GM18499 (cell line): ENCODE data around the gene C19orf47.
"Not testable (repeated sequence)": the region's sequence is repeated elsewhere in the genome, so short reads cannot be mapped to it uniquely, and the experiment has no call there.

Source experiments
- ATAC-seq: cut with Tn5 transposase; IDR thresholded peaks from one replicate; pipeline ENCODE4 v1.9.1; 2021; ENCODE audit warnings: moderate number of reproducible peaks; ENCODE audit not compliant: insufficient read depth, unreplicated experiment

C19orf47 gene

DNA sequence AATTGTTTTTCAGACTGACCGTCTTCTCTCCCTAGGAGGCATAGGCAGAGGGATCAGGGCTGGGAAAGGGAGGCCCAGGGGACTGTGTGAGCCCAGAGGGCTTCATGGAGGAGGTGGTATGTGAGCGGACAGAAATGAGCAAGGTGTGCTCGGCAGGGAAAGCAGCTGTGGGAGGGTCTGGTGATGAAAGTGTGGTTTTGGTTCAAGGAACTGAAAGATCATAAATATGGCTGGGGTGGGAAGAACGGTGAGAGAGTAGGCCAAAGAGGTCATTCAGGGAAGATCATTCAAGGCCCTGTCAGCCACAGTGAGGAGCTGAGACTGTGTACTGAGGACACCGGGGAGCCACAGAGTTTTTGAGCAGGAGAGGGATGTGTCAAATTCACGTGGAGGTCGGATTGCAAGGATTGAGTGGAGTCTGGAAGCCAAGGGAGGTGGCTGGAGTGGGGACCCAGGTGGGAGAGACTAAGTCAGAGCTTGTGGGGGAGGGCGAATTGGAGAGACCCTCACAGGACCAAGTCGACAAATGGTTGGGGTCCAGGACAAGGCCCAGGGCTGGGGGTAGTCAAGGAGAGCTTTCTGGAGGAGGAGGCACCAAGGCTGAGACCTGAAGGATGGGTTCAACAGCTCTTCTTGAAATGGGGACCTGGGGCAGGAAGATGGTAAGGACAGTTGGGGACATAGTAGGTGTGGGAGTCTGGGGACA is 7.9 kb upstream of the C19orf47 start:
- ATAC-seq = no peak

DNA sequence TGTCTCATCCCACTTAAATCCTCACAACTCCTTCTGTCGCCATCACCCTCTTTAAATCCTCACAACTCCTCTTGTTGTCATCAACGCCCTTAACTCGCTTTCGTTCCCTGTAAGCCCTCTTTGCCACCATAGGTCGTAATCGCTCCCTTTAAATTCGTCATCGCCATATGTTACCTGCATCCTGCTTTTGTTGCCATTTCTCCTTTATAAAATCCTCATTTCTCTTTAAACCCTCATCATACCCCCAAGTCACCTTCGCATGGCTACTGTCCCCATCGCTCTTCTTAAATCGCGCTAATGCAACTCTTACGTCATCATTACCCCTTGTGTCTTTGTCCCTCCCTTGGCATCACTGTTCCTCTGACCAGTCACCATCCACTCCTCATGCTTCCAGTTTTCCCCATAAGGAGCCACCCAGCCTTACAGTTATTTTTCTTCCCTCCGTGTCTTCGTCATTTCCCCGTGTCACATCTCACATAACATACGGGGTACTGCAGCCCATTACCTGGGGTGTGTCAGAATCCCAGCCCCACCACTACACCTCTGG is 837 bp upstream of the C19orf47 start:
- no peak for ATAC-seq

DNA sequence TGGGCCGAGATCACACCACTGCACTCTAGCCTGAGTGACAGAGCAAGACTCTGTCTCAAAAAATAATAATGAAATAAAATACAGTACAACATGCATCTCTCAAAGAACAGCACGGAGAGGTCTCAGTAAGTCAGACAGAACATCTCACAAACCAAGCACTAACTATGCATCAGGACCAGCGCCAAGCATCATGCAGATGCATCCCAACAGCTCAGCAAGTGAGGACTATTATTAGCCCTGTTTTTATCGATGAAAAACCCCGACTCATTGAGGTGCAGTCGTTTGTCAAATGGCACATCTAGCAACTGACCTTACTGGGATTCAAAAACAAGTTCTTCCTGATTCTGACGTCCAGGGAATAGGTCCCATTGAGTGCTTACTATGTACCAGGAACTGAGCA is 3.8 kb downstream of the C19orf47 start:
- no peak for ATAC-seq

DNA sequence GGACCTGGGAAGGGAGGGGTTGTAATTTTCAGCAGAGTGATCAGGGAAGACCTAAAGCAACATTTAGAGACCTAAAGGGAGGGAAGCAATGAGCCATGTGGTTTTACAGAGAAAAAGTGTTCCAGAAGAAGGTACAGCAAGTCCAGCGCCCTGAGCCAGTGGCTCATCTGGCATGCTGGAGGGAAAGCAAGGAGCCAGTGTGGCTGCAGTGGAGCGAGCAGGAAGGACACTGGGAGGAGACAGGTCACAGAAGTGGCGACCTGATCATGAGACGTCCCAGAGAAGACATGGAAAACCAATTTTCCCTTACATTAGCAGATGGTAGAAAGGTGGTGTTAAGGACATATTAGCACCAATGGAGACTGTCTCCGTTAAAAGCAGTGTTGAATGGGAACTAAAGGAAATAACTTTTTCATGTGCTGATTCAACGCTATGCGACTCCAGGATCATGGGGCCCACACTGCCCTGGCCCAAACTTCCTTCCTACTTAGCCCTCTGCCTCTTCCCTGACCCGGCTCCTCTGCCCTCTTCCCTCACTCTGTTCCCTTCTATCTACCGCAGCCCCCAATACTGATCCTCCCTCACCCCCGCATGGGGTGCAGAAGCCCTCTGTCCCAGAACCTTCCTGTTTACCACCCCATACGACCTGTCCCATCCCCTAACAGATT is 5.4 kb downstream of the C19orf47 start:
- ATAC-seq = no peak

- no peak for ATAC-seq
Measured at GRCh38 chr19:40341601-40342482, 6.4 kb downstream of the C19orf47 start.

- ATAC-seq = no peak
Measured at GRCh38 chr19:40339018-40339728, 9.0 kb downstream of the C19orf47 start.

DNA sequence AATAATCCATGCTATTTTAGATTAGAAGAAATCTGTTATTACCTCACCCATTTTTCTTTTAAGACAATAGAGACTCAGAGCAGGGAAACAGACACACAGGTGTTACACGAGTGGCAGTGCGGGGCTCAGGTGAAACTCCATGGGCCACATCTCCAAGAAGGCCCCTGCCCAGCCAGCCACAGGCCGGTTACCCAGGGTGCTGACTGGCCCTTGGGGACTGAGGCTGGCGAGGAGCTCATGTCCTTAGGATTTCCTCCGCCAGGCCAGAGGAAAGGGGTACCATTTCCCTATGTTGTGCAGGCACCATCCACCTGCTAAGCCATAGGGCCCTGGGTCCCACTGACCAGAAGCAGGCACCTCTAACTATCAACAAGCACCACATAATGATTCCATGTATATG is 10.6 kb downstream of the C19orf47 start:
- ATAC-seq = no peak

- no peak for ATAC-seq
Measured at GRCh38 chr19:40337107-40337506, 11.1 kb downstream of the C19orf47 start.

- ATAC-seq = no peak
Measured at GRCh38 chr19:40336601-40336900, 11.6 kb downstream of the C19orf47 start.

DNA sequence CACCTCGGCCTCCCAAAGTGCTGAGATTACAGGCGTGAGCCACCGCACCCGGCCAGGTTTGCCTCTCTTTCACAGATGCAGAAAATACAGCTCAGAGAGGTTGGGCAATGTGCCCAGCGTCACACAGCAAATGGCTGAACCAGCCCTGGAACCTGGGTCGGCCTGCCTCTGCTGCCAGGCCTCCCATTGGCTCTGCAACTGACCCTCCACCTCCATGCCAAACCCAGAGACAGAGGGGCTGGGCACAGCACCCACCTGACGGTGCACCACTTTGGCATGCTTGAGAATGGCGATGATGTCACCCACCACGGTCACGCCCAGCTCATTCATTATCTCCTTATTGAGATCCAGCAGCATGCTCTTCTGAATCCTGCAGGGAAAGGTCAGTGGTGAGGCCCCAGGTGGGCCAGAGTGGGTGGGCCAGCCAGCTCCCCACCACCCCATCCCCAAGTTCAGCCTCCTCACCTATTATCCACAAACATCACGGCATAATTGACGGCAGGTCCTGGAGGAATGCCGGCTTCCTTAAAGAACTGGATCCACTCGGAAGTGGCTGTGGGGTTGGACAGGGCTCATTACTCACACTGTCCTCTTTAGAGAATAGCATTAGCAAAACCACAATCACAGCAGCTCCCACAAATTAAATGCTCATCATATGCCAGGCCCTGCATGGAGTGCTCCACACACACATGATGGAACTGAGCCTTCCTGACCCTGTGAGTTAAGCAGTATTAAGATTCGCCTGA is 12.2 kb downstream of the C19orf47 start:
- no peak for ATAC-seq

- no peak for ATAC-seq
Measured at GRCh38 chr19:40335101-40335500, 13.1 kb downstream of the C19orf47 start.

- not testable (repeated sequence) for ATAC-seq
Measured at GRCh38 chr19:40333083-40333482, 15.1 kb downstream of the C19orf47 start.

GRCh38 chr19:40332669-40333068 is 15.5 kb downstream of the C19orf47 start:
- no peak for ATAC-seq

DNA sequence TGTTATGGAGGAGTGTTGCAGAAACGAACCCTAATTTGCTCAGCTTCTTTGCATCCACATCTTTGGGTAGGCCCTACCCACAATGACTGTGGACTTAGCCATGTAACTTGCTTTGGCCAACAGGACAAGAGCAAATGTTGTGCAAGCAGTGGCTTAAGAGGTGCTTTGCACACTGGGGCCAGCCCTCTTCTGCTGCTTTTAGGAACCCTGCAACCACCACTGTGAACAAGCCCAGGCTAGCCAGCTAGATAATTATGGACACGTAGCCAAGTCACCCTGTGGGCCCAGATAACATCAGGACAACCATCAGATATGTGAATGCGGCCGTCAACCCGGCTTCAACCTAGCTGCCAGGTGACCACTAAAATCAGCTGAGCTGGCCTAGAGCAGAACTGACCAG is 17.1 kb downstream of the C19orf47 start:
- no peak for ATAC-seq

- no peak for ATAC-seq
Measured at GRCh38 chr19:40326201-40326600, 22.0 kb downstream of the C19orf47 start.

GRCh38 chr19:40323705-40324104 is 24.5 kb downstream of the C19orf47 start:
- no peak for ATAC-seq

DNA sequence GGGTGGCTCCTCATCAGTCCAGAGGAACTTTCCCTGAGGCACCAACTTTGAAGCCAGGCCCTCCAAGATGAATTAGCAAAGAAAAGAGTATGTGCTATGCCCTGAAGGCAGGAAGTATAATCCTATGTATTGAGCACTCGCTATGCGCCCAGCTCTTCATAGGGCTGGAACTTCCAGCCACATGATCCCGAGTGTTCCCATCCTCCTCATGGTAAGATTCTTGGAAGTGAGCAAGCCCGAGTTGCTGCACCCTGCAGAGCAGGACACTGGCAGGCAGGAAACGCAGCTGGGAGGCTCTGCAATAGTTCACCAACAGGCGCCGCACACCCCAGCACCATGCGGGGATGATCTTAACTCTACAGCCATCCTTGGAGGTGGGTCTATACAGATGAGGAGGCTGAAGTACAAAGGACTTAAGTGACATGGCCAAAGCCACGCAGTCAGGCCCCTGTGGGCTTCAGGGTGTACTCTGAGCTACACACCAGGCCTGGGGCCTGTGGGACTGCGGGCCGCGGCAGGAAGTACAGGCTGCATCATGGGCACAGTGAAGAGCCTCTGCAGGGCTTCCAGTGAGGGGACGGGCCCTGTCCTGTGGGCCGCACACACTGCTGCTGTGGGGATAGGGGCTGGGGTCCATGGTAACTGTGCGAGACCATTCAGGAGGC is 25.1 kb downstream of the C19orf47 start:
- no peak for ATAC-seq

DNA sequence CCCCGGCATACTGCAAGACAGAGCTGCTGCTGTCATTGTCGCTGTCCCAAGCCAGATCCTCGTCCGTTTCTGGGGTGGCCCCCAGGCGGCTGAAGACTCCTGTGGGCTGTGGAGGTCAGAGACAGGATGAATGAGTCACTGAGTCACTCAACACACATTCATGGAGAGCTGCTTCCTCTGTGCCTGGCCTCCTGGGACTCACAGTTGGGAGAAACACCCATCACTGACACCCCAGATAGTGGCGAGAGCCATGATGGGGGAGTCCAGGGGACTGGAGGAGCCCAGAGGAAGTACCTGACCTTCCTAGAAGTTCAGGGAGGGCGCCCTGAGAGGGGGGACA is 26.0 kb downstream of the C19orf47 start:
- no peak for ATAC-seq

GRCh38 chr19:40321566-40322270 is 26.5 kb downstream of the C19orf47 start:
- ATAC-seq = no peak
